ENCODE results near the gene CD8B2.

The CD8B2 gene

DNA sequence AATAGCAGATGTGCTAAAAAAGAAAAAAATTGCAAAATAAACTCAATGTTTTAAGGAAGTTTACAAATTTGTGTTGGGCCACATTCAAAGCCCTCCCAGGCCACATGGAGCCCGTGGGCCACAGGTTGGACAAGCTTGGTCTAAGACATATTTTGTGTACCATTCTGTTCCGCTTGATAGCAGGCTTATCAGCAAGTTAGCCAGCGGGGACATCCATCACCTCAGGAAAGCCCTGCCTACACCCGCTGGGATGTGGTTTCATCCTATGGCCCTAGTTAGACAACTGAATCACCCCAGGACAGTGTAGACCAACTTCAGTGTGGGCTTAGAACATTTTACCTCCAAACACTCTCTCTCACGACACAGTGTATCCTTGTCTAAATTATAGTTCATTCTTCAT, 32.6 kb downstream of the CD8B2 start:
- CTCF ChIA-PET: no interaction called here
- H3K4me1 ChIP-seq (ENCODE audit: control insufficient read depth, insufficient read depth, low read length): no peaks in the 10 kb centered on the region
- no peak overlapping the region for H3K27ac ChIP-seq (ENCODE audit: extremely low read depth, low read depth, low read length)
- no peaks in the 10 kb centered on the region for H3K9me3 ChIP-seq (ENCODE audit: control insufficient read depth, insufficient read depth, low read depth, low read length)
- no peak overlapping the region for H3K4me3 ChIP-seq (ENCODE audit: low read depth, low read length)
- POLR2A ChIA-PET: no interaction called here
- TF ChIP-seq, protein P1, sequence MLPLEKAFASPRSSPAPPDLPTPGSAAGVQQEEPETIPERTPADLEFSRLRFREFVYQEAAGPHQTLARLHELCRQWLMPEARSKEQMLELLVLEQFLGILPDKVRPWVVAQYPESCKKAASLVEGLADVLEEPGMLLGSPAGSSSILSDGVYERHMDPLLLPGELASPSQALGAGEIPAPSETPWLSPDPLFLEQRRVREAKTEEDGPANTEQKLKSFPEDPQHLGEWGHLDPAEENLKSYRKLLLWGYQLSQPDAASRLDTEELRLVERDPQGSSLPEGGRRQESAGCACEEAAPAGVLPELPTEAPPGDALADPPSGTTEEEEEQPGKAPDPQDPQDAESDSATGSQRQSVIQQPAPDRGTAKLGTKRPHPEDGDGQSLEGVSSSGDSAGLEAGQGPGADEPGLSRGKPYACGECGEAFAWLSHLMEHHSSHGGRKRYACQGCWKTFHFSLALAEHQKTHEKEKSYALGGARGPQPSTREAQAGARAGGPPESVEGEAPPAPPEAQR (tag by site-specific recombination; IDR thresholded peaks at IDR 0.05): no peak
- no peak for TF ChIP-seq ZNF146 (tag by site-specific recombination; IDR thresholded peaks at IDR 0.05)
- no peak for TF ChIP-seq KLF9 (tag by site-specific recombination; IDR thresholded peaks at IDR 0.05; ENCODE audit: low read depth)
- no peak for TF ChIP-seq FEZF1 (tag by site-specific recombination; IDR thresholded peaks at IDR 0.05)
- TF ChIP-seq, protein P2, sequence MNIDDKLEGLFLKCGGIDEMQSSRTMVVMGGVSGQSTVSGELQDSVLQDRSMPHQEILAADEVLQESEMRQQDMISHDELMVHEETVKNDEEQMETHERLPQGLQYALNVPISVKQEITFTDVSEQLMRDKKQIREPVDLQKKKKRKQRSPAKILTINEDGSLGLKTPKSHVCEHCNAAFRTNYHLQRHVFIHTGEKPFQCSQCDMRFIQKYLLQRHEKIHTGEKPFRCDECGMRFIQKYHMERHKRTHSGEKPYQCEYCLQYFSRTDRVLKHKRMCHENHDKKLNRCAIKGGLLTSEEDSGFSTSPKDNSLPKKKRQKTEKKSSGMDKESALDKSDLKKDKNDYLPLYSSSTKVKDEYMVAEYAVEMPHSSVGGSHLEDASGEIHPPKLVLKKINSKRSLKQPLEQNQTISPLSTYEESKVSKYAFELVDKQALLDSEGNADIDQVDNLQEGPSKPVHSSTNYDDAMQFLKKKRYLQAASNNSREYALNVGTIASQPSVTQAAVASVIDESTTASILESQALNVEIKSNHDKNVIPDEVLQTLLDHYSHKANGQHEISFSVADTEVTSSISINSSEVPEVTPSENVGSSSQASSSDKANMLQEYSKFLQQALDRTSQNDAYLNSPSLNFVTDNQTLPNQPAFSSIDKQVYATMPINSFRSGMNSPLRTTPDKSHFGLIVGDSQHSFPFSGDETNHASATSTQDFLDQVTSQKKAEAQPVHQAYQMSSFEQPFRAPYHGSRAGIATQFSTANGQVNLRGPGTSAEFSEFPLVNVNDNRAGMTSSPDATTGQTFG (tag by site-specific recombination; IDR thresholded peaks at IDR 0.05; ENCODE audit: borderline replicate concordance): no peak
- TF ChIP-seq BCL11A (tag by site-specific recombination; IDR thresholded peaks at IDR 0.05; ENCODE audit: low read depth): no peak
- no peak for TF ChIP-seq ZNF76 (tag by site-specific recombination; IDR thresholded peaks at IDR 0.05; ENCODE audit: borderline replicate concordance, low read depth)
- TF ChIP-seq, protein P3, sequence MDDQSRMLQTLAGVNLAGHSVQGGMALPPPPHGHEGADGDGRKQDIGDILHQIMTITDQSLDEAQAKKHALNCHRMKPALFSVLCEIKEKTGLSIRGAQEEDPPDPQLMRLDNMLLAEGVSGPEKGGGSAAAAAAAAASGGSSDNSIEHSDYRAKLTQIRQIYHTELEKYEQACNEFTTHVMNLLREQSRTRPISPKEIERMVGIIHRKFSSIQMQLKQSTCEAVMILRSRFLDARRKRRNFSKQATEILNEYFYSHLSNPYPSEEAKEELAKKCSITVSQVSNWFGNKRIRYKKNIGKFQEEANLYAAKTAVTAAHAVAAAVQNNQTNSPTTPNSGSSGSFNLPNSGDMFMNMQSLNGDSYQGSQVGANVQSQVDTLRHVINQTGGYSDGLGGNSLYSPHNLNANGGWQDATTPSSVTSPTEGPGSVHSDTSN (CRISPR knock-in tag; IDR thresholded peaks at IDR 0.05): no peak
- TF ChIP-seq ZNF2 (tag by site-specific recombination; IDR thresholded peaks at IDR 0.05): no peak
- TF ChIP-seq, protein P4, sequence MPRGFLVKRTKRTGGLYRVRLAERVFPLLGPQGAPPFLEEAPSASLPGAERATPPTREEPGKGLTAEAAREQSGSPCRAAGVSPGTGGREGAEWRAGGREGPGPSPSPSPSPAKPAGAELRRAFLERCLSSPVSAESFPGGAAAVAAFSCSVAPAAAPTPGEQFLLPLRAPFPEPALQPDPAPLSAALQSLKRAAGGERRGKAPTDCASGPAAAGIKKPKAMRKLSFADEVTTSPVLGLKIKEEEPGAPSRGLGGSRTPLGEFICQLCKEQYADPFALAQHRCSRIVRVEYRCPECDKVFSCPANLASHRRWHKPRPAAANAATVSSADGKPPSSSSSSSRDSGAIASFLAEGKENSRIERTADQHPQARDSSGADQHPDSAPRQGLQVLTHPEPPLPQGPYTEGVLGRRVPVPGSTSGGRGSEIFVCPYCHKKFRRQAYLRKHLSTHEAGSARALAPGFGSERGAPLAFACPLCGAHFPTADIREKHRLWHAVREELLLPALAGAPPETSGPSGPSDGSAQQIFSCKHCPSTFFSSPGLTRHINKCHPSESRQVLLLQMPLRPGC (tag by site-specific recombination; IDR thresholded peaks at IDR 0.05): no peak
- no peak for TF ChIP-seq ZNF311 (tag by site-specific recombination; IDR thresholded peaks at IDR 0.05; ENCODE audit: borderline replicate concordance)
- TF ChIP-seq ZSCAN30 (tag by site-specific recombination; IDR thresholded peaks at IDR 0.05): no peak
- TF ChIP-seq, protein P5, sequence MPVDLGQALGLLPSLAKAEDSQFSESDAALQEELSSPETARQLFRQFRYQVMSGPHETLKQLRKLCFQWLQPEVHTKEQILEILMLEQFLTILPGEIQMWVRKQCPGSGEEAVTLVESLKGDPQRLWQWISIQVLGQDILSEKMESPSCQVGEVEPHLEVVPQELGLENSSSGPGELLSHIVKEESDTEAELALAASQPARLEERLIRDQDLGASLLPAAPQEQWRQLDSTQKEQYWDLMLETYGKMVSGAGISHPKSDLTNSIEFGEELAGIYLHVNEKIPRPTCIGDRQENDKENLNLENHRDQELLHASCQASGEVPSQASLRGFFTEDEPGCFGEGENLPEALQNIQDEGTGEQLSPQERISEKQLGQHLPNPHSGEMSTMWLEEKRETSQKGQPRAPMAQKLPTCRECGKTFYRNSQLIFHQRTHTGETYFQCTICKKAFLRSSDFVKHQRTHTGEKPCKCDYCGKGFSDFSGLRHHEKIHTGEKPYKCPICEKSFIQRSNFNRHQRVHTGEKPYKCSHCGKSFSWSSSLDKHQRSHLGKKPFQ (tag by site-specific recombination; IDR thresholded peaks at IDR 0.05): no peak
- TF ChIP-seq ZNF433 (tag by site-specific recombination; IDR thresholded peaks at IDR 0.05; ENCODE audit: low read depth): no peak
- TF ChIP-seq ZNF544 (tag by site-specific recombination; IDR thresholded peaks at IDR 0.05): no peak
- no peak for TF ChIP-seq ZNF677 (tag by site-specific recombination; IDR thresholded peaks at IDR 0.05)
- no peak for TF ChIP-seq ZSCAN23 (tag by site-specific recombination; IDR thresholded peaks at IDR 0.05)
- H3K36me3 ChIP-seq (ENCODE audit: control insufficient read depth in 2 of 2, insufficient read depth in 1 of 2, low read length in 2 of 2): no peaks in the 10 kb centered on the region

DNA sequence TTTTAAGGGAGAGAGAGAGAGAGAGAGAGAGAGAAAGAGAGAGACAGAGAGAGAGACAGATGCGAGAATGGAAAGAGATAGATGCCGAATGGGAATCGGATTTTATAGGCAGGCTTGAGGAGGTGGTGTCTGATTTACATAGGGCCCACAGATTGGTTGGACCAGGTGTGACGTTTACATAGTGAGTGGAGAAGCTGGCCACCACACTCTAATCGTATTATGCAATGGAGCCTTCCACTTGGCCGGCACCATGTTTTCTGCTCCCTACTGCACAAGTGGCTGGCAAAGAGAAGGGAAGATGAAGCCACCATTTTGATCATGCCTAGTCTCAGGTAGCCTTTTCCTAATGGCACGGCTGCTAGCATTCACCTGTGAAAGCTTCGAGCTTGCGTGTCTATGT, 33.9 kb downstream of the CD8B2 start:
- POLR2A ChIA-PET: no interaction called here
- Histone ChIP-seq H3K4me3 (ENCODE audit: low read depth, low read length) (no peak overlapping the region), H3K4me1 (ENCODE audit: control insufficient read depth, insufficient read depth, low read length) (no peaks in the 10 kb centered on the region), H3K27ac (ENCODE audit: extremely low read depth, low read depth, low read length) (no peak overlapping the region), H3K9me3 (ENCODE audit: control insufficient read depth, insufficient read depth, low read depth, low read length) (no peaks in the 10 kb centered on the region), H3K36me3 (ENCODE audit: control insufficient read depth in 2 of 2, insufficient read depth in 1 of 2, low read length in 2 of 2) (no peaks in the 10 kb centered on the region)
- CTCF ChIA-PET: no interaction called here
- TF ChIP-seq FEZF1 (tag by site-specific recombination; IDR thresholded peaks at IDR 0.05) (no peak), ZNF555 (tag by site-specific recombination; conservative IDR thresholded peaks at IDR 0.05) (no peak), ZNF837 (tag by site-specific recombination; IDR thresholded peaks at IDR 0.05) (no peak), ZNF391 (tag by site-specific recombination; IDR thresholded peaks at IDR 0.05; ENCODE audit: borderline replicate concordance, low read depth) (no peak)
- TF ChIP-seq, protein P6, sequence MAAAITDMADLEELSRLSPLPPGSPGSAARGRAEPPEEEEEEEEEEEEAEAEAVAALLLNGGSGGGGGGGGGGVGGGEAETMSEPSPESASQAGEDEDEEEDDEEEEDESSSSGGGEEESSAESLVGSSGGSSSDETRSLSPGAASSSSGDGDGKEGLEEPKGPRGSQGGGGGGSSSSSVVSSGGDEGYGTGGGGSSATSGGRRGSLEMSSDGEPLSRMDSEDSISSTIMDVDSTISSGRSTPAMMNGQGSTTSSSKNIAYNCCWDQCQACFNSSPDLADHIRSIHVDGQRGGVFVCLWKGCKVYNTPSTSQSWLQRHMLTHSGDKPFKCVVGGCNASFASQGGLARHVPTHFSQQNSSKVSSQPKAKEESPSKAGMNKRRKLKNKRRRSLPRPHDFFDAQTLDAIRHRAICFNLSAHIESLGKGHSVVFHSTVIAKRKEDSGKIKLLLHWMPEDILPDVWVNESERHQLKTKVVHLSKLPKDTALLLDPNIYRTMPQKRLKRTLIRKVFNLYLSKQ (tag by site-specific recombination; IDR thresholded peaks at IDR 0.05; ENCODE audit: borderline replicate concordance): no peak
- TF ChIP-seq, protein P7, sequence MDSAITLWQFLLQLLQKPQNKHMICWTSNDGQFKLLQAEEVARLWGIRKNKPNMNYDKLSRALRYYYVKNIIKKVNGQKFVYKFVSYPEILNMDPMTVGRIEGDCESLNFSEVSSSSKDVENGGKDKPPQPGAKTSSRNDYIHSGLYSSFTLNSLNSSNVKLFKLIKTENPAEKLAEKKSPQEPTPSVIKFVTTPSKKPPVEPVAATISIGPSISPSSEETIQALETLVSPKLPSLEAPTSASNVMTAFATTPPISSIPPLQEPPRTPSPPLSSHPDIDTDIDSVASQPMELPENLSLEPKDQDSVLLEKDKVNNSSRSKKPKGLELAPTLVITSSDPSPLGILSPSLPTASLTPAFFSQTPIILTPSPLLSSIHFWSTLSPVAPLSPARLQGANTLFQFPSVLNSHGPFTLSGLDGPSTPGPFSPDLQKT (IDR thresholded peaks at IDR 0.05; ENCODE audit: borderline replicate concordance, low read depth, low read length): no peak
- TF ChIP-seq, protein P8, sequence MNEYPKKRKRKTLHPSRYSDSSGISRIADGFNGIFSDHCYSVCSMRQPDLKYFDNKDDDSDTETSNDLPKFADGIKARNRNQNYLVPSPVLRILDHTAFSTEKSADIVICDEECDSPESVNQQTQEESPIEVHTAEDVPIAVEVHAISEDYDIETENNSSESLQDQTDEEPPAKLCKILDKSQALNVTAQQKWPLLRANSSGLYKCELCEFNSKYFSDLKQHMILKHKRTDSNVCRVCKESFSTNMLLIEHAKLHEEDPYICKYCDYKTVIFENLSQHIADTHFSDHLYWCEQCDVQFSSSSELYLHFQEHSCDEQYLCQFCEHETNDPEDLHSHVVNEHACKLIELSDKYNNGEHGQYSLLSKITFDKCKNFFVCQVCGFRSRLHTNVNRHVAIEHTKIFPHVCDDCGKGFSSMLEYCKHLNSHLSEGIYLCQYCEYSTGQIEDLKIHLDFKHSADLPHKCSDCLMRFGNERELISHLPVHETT (tag by site-specific recombination; IDR thresholded peaks at IDR 0.05): no peak
